GM21515 (cell line): ENCODE results near the gene ZNF692.
"Not testable (repeated sequence)": the region's sequence is repeated elsewhere in the genome, so short reads cannot be mapped to it uniquely, and the experiment has no call there.

Experiments used
- ATAC-seq: cut with Tn5 transposase; IDR thresholded peaks from one replicate; pipeline ENCODE4 v1.9.1; 2021; ENCODE audit not compliant: unreplicated experiment

The ZNF692 gene

GRCh38 chr1:248811514-248812490 lies 47.1 kb downstream of the ZNF692 start:
- ATAC-seq = no peak

GRCh38 chr1:248810727-248811513 lies 48.0 kb downstream of the ZNF692 start:
- no peak for ATAC-seq

- no peak for ATAC-seq
Observed at GRCh38 chr1:248810000-248810726, 48.7 kb downstream of the ZNF692 start.

- ATAC-seq = no peak
Observed at GRCh38 chr1:248808876-248809275, 50.0 kb downstream of the ZNF692 start.

- peak; percentile 60 for ATAC-seq
Observed at GRCh38 chr1:248807067-248807737, 51.7 kb downstream of the ZNF692 start.

- ATAC-seq = no peak
Observed at GRCh38 chr1:248805876-248806275, 53.0 kb downstream of the ZNF692 start.

GRCh38 chr1:248804771-248805681 lies 53.9 kb downstream of the ZNF692 start:
- ATAC-seq = peak; percentile 89

- ATAC-seq = not testable (repeated sequence)
Observed at GRCh38 chr1:248803501-248803900, 55.4 kb downstream of the ZNF692 start.

- no peak for ATAC-seq
Observed at GRCh38 chr1:248802454-248802853, 56.4 kb downstream of the ZNF692 start.

GRCh38 chr1:248800459-248800858 lies 58.4 kb downstream of the ZNF692 start:
- no peak for ATAC-seq
